ENCODE results near the gene MACO1.

DNA sequence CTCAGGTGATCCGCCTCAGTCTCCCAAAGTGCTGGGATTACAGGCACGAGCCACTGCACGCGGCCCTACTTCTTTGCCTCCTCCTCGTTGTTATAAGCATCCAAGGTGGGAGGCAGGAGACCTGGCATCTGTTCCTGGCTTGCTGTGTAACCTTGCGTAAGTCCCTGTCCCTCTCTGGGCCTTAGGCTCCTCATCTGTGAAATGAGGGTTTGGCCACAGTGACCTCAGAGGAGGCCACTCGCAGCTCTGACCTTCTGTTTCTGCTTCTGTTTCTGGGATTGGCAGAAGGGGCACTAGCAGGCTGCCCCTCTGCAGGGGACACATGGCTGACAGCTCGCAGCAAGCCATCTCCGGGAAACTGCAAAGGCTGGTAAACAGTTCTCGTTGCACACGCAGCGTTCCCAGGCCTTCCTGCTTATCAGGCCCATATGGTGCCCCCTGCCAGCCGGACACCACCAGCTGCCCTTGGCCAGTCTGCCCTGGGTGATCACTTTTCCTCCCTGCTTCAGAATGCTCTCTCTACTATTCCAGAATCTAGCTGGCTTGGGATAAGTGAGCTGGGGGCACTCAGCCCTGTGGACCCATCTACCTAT, 110.1 kb downstream of the MACO1 start:
- no peak for TF ChIP-seq POLR2A (IDR thresholded peaks at IDR 0.05)
- TF ChIP-seq, protein P1, sequence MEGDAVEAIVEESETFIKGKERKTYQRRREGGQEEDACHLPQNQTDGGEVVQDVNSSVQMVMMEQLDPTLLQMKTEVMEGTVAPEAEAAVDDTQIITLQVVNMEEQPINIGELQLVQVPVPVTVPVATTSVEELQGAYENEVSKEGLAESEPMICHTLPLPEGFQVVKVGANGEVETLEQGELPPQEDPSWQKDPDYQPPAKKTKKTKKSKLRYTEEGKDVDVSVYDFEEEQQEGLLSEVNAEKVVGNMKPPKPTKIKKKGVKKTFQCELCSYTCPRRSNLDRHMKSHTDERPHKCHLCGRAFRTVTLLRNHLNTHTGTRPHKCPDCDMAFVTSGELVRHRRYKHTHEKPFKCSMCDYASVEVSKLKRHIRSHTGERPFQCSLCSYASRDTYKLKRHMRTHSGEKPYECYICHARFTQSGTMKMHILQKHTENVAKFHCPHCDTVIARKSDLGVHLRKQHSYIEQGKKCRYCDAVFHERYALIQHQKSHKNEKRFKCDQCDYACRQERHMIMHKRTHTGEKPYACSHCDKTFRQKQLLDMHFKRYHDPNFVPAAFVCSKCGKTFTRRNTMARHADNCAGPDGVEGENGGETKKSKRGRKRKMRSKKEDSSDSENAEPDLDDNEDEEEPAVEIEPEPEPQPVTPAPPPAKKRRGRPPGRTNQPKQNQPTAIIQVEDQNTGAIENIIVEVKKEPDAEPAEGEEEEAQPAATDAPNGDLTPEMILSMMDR (IDR thresholded peaks at IDR 0.05 in 4 of 5, conservative IDR thresholded peaks at IDR 0.05 in 1 of 5) = no peak

Measured in gastrocnemius medialis (tissue), 4 donors.